D341Med (cell line): ENCODE results near the gene SH2B3.
"Not testable (repeated sequence)": the region's sequence is repeated elsewhere in the genome, so short reads cannot be mapped to it uniquely, and the experiment has no call there.

Experiments
- DNase-seq: peaks from one replicate; pipeline ENCODE4 v3.0.0; 2012; ENCODE audit warnings: low spot score

The SH2B3 gene

DNA sequence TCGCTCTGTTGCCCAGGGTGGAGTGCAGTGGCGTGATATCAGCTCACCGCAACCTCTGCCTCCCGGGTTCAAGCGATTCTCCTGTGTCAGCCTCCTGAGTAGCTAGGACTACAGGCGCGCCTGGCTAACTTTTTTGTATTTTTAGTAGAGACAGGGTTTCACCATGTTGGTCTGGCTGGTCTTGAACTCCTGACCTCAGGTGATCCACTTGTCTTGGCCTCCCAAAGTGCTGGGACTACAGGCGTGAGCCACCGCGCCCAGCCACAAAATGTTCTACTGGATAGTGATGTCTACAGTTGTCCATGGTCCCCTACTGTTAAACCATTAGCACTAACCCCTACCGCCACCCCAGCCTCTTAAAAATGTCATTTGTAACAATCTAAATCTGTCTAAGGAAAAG, 54.4 kb downstream of the SH2B3 start:
- not testable (repeated sequence) for DNase-seq

- DNase-seq, result no peak
These were observed 56.6 kb downstream of the SH2B3 start for GRCh38 chr12:111462210-111462769.

GRCh38 chr12:111467092-111467856, 61.6 kb downstream of the SH2B3 start:
- DNase-seq, result no peak

GRCh38 chr12:111467857-111468241, 62.1 kb downstream of the SH2B3 start:
- DNase-seq, result no peak

- DNase-seq, result no peak
These were observed 63.7 kb downstream of the SH2B3 start for GRCh38 chr12:111469401-111469800.

- DNase-seq, result no peak
These were observed 65.5 kb downstream of the SH2B3 start for GRCh38 chr12:111471236-111471635.

DNA sequence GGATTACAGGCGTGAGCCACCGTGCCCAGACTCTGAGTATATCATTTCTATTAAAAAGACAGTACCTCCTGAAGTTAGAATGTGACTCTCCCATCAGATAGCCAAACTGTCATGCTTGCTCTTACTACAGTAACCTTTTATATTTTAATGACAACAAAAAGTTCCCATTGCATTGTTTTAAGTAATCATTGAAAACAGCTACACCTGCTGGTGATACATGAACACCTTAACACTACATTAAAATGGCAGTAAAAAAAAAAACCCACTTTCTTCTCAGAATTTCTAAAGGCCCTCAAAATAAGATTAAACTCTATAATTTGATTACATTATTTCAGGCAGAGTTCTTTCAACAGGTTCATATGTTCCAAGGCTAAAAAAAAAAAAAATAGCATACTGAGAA, 76.7 kb downstream of the SH2B3 start:
- no peak for DNase-seq

GRCh38 chr12:111488271-111488670, 82.5 kb downstream of the SH2B3 start:
- peak; percentile 38 for DNase-seq

- DNase-seq, result no peak
These were observed 83.1 kb downstream of the SH2B3 start for GRCh38 chr12:111488798-111489197.

- DNase-seq, result not testable (repeated sequence)
These were observed 87.3 kb downstream of the SH2B3 start for GRCh38 chr12:111492979-111493378.

DNA sequence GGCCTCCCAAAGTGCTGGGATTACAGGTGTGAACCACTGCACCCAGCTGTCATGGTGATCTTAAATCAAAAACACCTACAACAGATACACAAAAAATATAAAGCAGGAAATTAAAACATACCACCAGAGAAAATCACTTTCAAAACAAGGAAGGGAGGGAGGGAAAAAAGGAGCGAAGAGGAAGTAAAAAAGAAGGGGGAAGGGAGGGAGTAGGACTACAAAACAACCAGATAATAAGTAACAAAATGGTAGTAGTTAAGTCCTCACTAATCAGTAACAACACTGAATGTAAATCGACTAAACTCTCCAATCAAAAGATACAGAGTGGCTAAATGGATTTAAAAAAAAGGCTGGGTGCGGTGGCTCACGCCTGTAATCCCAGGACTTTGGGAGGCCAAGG, 89.0 kb downstream of the SH2B3 start:
- no peak for DNase-seq
